GM18508 (cell line): ENCODE data around the gene PAPPA2.
"Not testable (repeated sequence)": the region's sequence is repeated elsewhere in the genome, so short reads cannot be mapped to it uniquely, and the experiment has no call there.

Source experiments
- ATAC-seq: cut with Tn5 transposase; IDR thresholded peaks from one replicate; pipeline ENCODE4 v1.9.1; 2021; ENCODE audit warnings: moderate number of reproducible peaks; ENCODE audit not compliant: insufficient read depth, unreplicated experiment

PAPPA2 gene

GRCh38 chr1:176551146-176551545 is 88.2 kb downstream of the PAPPA2 start:
- ATAC-seq: no peak

GRCh38 chr1:176552217-176552991 is 89.4 kb downstream of the PAPPA2 start:
- no peak for ATAC-seq

GRCh38 chr1:176552999-176553398 is 90.0 kb downstream of the PAPPA2 start:
- no peak for ATAC-seq

- no peak for ATAC-seq
Measured at GRCh38 chr1:176556288-176556687, 93.3 kb downstream of the PAPPA2 start.

GRCh38 chr1:176557543-176558258 is 94.7 kb downstream of the PAPPA2 start:
- ATAC-seq: no peak

GRCh38 chr1:176558561-176558960 is 95.6 kb downstream of the PAPPA2 start:
- ATAC-seq: no peak

- ATAC-seq: no peak
Measured at GRCh38 chr1:176559474-176559873, 96.5 kb downstream of the PAPPA2 start.

- no peak for ATAC-seq
Measured at GRCh38 chr1:176559878-176560277, 96.9 kb downstream of the PAPPA2 start.

- no peak for ATAC-seq
Measured at GRCh38 chr1:176560681-176561080, 97.7 kb downstream of the PAPPA2 start.

- not testable (repeated sequence) for ATAC-seq
Measured at GRCh38 chr1:176561761-176562160, 98.8 kb downstream of the PAPPA2 start.

GRCh38 chr1:176566004-176566975 is 103.3 kb downstream of the PAPPA2 start:
- ATAC-seq: no peak

GRCh38 chr1:176567190-176567794 is 104.3 kb downstream of the PAPPA2 start:
- ATAC-seq: no peak

GRCh38 chr1:176568185-176568584 is 105.2 kb downstream of the PAPPA2 start:
- no peak for ATAC-seq

- no peak for ATAC-seq
Measured at GRCh38 chr1:176574756-176575155, 111.8 kb downstream of the PAPPA2 start.

GRCh38 chr1:176575991-176576390 is 113.0 kb downstream of the PAPPA2 start:
- ATAC-seq: no peak

GRCh38 chr1:176576670-176577069 is 113.7 kb downstream of the PAPPA2 start:
- no peak for ATAC-seq

GRCh38 chr1:176577646-176578197 is 114.7 kb downstream of the PAPPA2 start:
- ATAC-seq: no peak

- ATAC-seq: no peak
Measured at GRCh38 chr1:176579087-176579486, 116.1 kb downstream of the PAPPA2 start.

GRCh38 chr1:176595217-176595616 is 132.2 kb downstream of the PAPPA2 start:
- ATAC-seq: no peak

- no peak for ATAC-seq
Measured at GRCh38 chr1:176601348-176601747, 138.4 kb downstream of the PAPPA2 start.
